Stimulated activated CD4-positive, alpha-beta T cell treated with anti-CD3 and anti-CD28 coated beads, TNF-alpha, amount 100 ng/mL, for 48 hours (primary cell): ENCODE results near the gene ACSL3.

Experiments used
- DNase-seq, 3 donors: peaks; one replicate each; pipeline ENCODE4 v3.0.0-alpha.2; 2020; ENCODE audit warnings: low read depth in 3 of 3

The ACSL3 gene

DNA sequence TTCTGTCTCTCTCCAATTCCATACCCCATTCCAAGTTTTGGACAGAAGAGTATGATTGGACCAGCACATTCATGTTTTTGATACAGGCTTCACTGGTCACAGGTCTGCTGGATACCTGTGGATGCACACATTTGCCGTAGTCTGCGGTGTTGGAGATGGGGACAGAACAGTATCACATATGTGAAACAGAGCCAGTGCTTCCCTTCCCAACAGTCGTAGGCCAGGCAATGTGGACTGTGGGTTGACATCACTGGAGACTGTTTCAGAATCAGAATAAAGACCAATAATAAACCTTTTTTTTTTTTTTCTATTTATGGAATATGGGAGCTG, 18.7 kb downstream of the ACSL3 start:
- no peak for DNase-seq

DNA sequence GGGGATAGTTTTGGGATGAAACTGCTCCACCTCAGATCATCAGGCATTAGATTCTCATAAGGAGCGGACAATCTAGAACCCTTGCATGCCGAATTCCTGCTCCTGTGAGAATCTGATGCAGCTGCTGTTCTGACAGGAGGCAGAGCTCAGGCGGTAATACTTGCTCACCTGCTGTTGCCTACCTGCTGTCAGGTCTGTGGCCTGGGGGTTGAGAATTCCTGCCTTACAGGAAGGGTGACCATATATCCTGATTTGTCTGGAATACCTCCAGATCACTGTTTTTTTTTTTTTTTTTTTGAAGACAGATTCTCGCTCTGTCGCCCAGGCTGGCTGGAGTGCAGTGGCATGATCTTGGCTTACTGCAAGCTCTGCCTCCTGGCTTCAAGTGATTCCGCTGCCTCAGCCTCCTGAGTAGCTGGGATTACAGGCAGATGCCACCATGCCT, 21.7 kb downstream of the ACSL3 start:
- DNase-seq = no peak

DNA sequence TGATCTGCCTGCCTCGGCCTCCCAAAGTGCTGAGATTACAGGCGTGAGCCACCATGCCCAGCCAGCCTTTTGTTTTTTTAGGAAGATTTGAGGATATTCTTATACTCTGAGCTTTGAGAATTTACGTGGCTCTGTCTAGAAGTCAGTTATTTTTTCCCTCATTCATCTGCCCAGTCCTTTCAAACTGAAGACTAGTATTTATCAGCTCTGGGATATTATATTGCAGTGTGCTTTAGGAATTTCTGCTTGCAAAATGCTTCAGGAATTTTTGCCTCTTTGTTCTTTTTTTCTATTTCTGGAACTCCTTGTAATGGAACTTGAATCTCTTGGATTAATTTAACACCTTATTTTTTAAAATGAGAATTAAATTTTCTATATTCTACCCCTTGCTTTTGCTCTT, 22.6 kb downstream of the ACSL3 start:
- DNase-seq = no peak

DNA sequence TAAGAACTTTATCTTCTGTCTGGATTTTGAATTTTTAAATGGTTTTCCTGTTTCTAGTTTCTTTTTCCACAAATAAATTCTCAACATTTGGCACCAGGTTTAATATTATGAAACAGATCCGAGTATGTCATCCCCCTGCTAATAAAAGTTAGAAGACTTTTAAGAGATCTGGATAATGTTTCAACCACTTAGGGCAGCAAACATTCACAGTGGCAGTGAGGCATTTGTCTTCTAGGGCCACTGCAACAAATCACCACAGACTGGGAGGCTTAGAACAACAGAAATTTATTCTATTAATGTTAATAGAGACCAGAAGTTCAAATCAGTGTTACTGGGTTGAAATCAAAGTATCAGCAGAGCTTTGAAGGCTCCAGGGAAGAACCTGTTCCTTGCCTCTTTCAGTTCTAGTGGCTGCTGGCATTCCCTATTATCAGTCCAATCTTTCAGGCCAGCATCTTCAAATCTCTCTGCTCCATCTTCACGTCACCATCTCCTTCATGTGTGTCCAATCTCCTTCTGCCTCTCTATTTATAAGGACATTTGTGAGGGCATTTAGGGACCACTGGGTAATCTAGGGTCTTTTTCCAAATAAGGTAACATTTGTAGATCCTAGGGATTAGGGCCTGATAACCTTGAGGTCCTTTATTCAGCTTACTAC, 23.4 kb downstream of the ACSL3 start:
- DNase-seq = no peak

DNA sequence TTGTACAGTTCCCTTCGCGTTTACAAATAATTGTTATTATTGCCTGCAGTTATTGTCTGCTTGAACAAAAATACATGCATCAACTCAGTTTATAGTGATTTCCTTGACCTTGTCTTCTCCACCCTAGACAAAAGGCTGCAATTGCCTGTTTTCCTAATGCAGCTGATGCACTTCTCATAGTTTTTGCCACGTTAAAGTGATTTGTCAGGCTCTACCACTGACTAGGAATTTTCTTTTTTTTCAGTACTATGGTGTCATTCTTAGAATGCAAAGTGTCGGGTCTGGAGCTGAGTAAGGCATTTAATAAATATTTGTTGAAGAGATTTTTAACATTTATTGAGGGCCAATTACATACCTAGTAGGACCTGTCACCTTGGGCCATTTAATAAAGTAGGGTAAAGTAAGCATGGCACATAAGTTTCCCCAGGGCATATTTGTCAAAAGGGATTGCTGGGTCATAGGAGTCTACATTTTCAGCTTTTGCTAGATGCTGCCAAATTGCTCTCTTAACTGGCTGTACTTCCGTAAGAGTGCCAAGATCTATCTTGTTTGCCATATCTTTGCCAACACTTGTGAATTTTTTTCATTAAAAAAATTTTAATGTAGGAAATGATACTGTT, 24.1 kb downstream of the ACSL3 start:
- DNase-seq = no peak

DNA sequence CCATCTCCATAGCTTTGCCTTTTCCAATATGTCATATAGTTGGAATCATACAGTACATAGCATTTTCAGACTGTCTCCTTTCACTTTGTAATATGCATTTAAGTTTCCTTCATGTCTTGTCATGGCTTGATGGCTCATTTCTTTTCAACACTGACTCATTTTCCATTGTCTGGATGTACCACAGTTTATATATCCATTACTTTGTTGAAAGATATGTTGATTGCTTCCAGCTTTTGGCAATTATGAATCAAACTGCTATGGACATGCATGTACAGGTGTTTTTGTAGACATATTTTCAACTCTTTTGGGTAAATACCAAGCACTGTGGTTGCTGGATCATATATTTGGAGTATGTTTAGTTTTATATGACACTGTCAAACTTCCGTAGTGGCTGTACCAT, 26.3 kb downstream of the ACSL3 start:
- no peak for DNase-seq

DNA sequence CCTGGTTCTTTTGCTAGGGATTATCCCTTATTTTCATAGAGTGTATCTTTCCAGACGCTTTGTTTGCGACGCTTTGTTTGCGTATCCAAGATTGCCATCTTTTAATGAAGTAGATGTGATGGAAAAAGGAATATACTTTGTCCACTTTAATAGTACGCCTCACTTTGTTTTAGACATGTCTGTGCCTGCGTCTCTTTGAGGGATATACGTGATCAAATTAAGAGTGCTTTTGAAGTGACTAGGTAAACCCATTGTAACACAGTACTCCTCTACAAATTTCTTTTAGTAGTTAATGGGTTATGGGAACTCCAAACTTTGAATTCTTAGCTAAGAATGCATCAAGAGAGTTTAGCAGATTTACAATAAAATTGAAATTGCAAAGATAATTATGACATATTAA, 27.9 kb downstream of the ACSL3 start:
- DNase-seq = no peak

DNA sequence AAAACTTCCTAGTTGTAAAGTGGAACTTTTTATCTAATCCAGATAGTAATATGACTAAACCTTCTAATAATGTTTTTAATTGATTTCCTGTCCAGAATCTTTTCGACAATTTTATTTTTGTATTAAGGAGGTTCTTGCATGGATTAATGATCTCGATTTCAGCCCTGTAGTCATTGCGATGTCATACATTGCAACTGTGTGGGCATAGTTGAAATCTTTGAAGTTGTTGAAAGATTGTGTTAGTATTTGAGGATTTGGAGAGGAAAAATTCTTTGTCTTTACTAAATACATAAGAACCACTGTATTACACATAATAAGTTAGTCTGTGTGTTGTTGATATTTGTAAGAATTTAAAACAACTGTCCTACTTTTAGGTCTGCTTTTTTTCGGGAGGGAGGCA, 31.1 kb downstream of the ACSL3 start:
- no peak for DNase-seq

DNA sequence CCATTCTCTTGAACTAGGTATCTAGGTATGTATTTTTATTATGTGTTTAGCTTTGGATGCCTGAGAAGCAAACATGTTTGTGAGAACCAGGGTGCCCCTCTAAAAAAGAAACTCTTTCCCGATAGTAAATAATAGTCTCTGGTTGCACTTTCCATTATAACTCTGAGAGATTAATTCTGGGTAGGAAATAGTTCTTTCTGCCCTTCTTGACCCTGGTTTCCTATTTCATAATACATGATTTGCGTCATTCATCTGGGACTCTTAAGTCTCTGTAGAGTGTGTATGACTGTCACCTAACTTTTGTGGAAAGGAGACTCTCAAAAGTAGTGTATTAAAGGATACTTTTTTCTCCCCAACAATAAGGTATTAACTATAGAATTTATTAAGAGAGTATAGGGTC, 31.5 kb downstream of the ACSL3 start:
- DNase-seq = no peak

DNA sequence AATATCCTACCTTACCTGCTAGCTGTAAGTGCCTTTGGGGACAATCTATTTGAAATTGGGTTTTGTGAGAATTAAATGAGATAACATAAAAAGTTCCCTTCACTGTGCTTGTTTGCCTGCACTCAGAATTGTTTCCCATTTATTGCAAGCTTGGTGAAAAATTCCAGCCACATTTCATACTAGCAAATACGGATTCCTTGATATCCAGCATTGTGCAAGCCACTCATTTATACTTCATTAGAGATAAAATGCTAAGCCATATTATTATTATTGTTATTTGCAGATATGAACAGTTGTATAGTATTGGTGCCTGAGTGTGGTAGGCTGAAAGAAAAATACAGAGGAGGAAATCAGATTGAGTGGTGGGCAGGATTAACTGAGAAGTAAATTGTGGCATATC, 31.9 kb downstream of the ACSL3 start:
- DNase-seq = no peak

DNA sequence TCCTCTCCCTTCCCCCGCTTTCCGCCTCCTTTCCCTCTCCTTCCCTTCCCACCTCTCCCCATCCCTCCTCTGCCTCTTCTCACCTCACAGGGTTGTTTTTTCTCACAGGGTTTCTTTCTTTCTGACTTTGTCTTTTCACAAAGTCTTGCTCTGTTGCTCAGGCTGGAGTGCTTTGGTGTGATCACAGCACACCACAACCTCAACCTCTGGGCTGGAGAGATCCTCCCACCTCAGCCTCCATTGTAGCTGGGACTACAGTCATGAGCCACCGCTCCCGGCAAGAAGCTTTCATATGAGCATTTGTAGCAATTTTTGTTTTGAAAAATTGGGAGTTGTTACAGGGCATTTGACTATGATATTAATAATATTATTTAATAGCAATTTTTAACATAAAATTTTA, 32.9 kb downstream of the ACSL3 start:
- no peak for DNase-seq

DNA sequence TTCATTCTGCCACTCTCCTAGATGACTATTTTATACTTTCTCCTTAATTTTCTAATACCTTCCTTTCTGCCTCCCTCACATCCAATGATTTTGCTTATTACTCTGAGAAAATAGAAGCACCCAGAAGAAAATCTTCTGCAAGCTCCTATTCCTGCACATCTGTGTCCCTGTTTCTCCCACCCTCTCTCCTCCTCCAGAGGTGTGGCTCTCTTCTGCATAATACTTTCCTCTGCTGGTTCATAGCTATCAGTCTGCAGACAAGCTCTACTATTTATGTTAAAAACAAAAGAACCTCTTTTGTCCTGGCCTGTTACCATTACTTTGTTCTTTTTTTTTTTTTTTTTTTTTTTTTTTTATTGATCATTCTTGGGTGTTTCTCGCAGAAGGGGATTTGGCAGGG, 34.3 kb downstream of the ACSL3 start:
- DNase-seq = no peak

DNA sequence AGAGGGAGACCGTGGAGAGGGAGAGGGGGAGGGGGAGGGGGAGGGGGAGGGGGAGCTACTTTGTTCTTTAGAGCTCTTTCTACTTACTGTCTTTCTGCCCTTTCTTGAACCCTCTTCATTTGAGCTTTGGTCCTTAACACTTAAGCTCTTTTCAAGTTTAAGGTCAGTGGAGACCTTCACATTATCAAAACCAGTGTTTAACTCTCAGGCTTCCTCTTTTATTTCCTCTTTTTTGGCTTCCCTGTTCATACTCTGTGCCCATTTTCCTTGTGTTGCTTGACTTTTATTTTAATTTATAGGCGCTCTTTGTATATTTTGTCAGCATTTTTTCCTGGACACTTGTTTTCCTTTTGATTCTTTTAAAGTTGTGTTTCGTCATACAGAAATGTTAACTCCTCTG, 37.1 kb downstream of the ACSL3 start:
- no peak for DNase-seq

DNA sequence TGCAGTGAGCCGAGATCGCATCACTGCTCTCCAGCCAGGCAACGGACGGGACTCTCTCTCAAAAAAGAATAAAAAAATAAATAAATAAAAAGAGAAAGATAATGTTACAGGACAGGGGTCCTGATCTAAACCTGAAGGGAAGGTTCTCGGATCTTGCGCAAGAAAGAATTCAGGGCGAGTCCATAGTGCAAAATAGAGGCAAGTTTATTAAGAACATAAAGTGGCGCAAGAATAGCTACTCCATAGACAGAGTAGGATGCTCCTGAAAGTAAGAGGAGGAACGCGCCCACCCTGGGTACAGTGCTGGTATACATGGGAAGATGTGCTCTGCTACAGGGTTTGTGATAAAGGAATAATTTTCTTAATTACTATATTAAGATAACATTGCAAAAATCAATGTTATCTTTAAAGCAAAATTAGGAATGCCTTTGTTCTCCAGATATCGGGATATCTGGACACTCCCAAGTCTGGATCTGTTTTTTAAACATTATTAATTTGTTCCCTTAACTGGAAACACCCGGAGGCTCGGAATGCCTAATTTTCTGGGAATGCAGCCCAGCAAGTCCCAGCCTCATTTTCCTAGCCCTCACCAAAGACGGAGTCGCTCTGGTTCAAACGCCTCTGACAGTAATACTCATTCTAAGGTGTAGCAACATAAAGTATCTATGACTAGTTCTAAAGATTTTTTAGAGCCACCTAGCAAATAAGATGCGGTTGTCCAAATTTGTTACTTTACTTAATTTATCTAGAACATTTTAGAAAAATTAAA, 38.8 kb downstream of the ACSL3 start:
- no peak for DNase-seq

DNA sequence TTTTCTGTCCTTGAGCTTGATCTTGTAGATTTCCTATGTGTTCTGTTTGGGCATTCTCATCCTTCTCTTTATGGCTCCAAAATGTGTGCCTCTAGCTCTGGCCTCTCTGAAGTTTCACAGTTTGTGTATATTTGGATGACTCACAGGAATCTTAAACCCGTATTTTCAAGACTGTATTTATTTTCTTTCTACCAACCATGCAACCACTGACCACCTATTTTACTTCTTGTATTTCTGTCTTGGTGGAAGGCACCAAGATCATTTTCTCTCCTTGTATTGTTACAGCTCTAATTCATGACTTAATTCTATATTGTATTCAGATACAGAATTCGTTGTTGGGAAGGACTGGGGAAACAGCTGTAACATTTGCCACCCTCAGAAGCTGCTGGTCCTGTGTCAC, 39.5 kb downstream of the ACSL3 start:
- no peak for DNase-seq

DNA sequence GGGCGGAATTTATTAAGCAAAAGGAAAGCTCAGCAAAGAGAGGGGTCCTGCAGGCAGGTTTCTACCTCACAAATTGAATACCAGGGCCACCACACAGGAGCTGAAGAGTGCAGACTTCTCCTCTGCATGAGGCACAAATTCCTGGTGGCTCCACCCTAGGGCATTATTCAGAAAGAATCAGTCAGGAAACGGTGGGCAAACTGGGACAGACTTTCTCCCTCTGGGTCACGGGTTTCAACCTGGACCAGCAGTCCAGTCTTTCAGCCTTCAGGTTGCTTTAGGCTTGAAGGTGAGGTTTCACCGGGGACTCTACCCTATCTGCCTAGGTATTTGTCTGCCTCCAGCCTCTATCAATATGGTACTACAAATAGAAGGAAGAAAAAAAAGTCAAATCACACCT, 41.8 kb downstream of the ACSL3 start:
- no peak for DNase-seq

DNA sequence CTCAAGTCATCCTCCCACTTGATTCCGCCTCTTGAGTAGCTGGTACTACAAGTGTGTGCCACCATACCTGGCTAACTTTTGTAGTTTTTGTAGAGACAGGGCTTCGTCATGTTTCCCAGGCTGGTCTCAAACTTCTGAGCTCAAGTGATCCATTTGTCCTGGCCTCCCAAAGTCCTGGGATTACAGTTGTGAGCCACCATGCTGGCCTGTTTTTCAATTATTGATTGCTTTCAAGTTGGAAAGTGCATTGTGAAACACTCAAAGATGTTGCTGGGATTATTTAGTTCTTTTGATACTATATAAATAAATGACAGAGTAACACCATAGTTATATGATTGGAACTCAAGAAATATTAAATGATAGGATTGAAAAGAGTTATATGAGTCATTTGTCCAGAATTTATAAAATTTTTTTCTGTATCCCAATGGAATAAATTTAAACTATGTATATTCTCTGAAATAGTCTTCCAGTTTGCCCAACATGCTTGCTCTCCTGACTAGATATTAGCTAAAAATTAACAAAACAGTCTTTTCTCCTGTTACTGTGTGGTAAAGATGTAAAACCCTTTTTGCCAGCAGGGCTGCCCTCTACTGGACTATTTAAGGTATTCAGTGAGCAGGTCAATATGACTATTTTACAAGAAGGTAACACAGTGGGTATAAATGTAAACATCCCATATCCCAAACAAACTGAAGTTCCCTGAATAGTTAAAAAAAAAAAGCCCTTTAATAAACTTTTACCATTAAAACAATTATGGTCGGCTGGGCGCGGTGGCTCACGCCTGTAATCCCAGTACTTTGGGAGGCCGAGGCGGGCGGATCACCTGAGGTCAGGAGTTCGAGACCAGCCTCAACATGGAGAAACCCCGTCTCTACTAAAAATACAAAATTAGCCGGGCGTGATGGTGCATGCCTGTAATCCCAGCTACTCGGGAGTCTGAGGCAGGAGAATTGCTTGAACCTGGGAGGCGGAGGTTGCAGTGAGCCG, 42.7 kb downstream of the ACSL3 start:
- peak in 2 of 3 donors; percentile 1 to 14 for DNase-seq

DNA sequence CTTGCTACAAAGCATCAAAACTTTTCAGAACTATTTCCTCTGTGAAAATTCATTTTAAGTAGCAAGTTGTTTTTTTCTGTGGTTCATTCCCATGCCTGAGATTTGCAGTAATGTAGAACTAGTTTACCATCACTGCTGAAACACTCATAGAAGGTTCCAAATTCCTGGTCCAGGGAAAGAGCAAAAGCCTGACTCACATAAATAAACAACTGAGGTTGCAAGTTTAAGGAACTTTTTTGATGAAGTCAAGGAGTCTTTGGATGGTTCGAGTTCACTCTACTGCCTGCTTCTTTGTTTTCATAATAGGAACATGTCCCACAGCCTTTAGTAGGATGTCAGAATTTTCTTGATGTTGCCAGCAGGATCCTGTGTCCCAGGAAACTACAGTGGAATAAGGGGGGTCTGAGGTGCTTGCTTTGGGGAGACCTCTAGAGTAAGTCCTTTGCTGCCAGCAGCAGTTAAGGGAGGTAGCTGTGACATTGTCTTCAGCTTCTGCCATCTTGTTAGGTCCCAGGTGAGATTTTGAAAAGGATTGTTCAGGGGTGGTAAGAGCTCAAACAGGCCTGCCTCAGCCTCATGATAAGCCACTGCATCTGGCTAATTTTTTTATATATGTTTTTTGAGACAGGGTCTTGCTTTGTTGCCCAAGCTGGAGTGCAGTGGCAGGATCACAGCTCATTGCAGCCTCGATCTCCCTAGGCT, 43.9 kb downstream of the ACSL3 start:
- no peak for DNase-seq

DNA sequence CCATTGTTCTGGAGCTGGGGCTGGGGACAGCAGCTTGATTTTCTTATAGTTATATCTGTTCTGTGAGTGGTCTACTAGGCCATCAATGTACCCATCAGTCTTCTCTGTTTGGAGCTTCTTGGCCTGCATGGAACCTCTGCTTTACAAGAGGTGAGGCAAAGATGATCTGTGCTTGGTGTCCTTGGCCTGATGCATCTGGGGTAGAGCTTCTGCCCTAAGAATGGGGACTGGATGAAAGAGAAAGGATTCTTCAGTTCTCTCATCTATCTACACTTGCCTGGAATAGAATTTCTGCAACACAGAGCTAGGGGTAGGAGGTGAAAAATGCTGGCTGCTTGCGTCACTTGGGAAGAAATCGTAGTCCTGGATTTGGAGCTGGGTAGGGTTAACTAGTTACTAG, 46.2 kb downstream of the ACSL3 start:
- DNase-seq = no peak

DNA sequence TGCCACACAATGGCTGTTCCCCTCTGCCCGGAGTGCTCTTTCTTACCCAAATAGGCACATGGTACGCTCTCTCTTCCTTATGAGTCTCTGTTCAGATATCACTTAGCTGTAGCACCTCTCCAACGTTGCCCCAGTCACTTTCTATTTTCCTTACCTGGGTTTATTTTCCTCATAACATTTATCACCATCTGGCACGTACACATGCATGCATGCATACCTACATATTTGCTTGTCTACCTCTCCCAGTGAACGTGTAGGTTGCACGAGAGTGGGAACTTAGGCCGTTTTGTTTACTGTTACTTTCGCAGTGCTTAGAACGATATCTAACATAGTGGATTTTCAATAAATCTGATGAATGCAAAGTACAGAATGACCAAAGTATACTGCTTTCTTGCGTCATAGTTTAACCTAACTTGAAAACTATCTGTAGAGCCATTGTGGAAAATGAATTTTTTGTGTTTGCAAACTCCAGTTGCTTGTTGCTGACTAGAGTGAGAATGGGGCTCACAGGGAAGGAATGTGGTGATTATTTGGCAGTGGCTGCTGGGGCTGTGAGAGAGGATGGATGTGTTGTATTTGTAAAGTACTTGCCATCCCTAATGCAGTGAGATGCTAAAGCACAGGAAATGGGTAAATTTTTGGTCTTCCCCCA, 47.1 kb downstream of the ACSL3 start:
- no peak for DNase-seq

DNA sequence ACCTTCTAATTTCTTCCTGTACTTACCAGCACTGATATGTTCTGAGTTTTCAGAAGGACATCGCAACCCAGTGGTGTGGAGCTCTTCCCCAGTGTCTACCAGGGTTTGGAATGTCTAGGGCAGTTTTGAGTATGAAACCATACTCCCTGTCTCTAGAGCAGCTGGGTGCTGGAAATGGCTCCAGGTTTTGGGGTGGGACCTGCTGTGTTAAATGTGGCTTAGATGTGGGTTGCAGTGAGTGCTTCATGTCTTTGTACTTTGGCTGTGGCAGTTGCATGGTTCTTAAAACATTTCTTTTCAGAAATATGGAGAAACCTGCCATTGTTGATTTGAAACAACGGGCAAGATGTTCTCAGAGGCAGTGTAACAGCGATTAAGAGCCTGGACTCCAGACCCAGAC, 48.5 kb downstream of the ACSL3 start:
- no peak for DNase-seq
